Measurements from ENCODE around the gene CNPY1.

DNA sequence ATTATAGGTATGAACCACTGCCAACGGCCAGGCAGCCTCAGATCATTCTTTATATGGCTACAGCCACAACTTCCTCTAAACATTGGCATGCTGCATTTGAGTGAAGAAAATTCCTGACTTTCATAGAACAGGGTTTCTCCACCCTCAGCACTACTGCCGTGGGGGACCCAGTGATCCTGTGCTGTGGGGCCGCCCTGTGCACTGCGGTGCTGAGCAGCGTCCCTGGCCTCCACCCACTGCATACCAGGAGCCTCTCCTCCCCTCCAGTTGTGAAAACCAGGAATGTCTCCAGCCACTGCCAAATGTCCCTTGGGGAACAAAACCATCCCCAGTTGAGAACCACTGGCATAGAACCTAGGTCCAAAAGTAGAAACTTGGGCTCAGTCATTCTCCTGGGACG is 15.8 kb downstream of the CNPY1 start:
- TF ChIP-seq, protein P1, sequence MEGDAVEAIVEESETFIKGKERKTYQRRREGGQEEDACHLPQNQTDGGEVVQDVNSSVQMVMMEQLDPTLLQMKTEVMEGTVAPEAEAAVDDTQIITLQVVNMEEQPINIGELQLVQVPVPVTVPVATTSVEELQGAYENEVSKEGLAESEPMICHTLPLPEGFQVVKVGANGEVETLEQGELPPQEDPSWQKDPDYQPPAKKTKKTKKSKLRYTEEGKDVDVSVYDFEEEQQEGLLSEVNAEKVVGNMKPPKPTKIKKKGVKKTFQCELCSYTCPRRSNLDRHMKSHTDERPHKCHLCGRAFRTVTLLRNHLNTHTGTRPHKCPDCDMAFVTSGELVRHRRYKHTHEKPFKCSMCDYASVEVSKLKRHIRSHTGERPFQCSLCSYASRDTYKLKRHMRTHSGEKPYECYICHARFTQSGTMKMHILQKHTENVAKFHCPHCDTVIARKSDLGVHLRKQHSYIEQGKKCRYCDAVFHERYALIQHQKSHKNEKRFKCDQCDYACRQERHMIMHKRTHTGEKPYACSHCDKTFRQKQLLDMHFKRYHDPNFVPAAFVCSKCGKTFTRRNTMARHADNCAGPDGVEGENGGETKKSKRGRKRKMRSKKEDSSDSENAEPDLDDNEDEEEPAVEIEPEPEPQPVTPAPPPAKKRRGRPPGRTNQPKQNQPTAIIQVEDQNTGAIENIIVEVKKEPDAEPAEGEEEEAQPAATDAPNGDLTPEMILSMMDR (IDR thresholded peaks at IDR 0.05): no peak
- TF ChIP-seq POLR2AphosphoS5 (IDR thresholded peaks at IDR 0.05): no peak
